HuH-7 (cell line): Measurements from ENCODE around the gene DNAH1.

ENCODE experiments used
- DNase-seq: peaks from one replicate; pipeline ENCODE4 v3.0.0; 2011; ENCODE audit warnings: low spot score

Gene DNAH1

GRCh38 chr3:52446631-52447511 is 130.8 kb downstream of the DNAH1 start:
- DNase-seq, result peak; percentile 54

GRCh38 chr3:52447512-52448355 is 131.6 kb downstream of the DNAH1 start:
- DNase-seq, result no peak
